GM18858 (cell line): Measurements from ENCODE around the gene CT45A7.
"Not testable (repeated sequence)": the region's sequence is repeated elsewhere in the genome, so short reads cannot be mapped to it uniquely, and the experiment has no call there.

Experiments used
- ATAC-seq: cut with Tn5 transposase; IDR thresholded peaks from one replicate; pipeline ENCODE4 v1.9.1; 2021; ENCODE audit not compliant: unreplicated experiment

The CT45A7 gene

GRCh38 chrX:135837180-135837579, at the start of gene CT45A7:
Gene CT45A7 (minus strand): TSS chrX:135837280. CDS start chrX:135833533, 3,747 bp downstream.
- not testable (repeated sequence) for ATAC-seq

- ATAC-seq: not testable (repeated sequence)
Observed at GRCh38 chrX:135882741-135883140, 45.7 kb upstream of the CT45A7 start.

GRCh38 chrX:135871712-135872111, 34.6 kb upstream of the CT45A7 start, which contains the start of gene CT45A9:
Gene CT45A9 (minus strand): TSS chrX:135871812. CDS start chrX:135868061, 3,751 bp downstream.
- ATAC-seq: not testable (repeated sequence)

- ATAC-seq: not testable (repeated sequence)
Observed at GRCh38 chrX:135854438-135854837, 17.4 kb upstream of the CT45A7 start, which contains the start of gene CT45A8. Gene CT45A8 (minus strand): TSS chrX:135854538. CDS start chrX:135850783, 3,755 bp downstream.

- not testable (repeated sequence) for ATAC-seq
Observed at GRCh38 chrX:135819912-135820311, 17.2 kb downstream of the CT45A7 start, which contains the start of gene CT45A2. Gene CT45A2 (minus strand): TSS chrX:135820012. CDS start chrX:135816265, 3,747 bp downstream.

- not testable (repeated sequence) for ATAC-seq
Observed at GRCh38 chrX:135802687-135803086, 34.4 kb downstream of the CT45A7 start, which contains the start of gene CT45A6. Gene CT45A6 (minus strand): TSS chrX:135802787. CDS start chrX:135798993, 3,794 bp downstream.

GRCh38 chrX:135785403-135785802, 51.7 kb downstream of the CT45A7 start, which contains the start of gene CT45A5:
Gene CT45A5 (minus strand): TSS chrX:135785503. CDS start chrX:135781729, 3,774 bp downstream.
- ATAC-seq: not testable (repeated sequence)
